MM.1S (cell line): ENCODE results near the gene MAMLD1.

Source experiments
- DNase-seq: peaks from one replicate; pipeline ENCODE4 v3.0.0-alpha.2; 2015
- H2AFZ ChIP-seq: fragments of 300-600 bp; sonication (generic); 2 replicates; pipeline ENCODE4 v1.6.0; 2016; ENCODE audit warnings: antibody characterized with exemption, low read length
- H3F3A ChIP-seq: fragments of 300-600 bp; sonication (generic); 2 replicates; pipeline ENCODE4 v1.6.1; 2016; ENCODE audit warnings: mild to moderate bottlenecking, antibody characterized with exemption, low read length, moderate library complexity, mixed read lengths; ENCODE audit not compliant: insufficient read depth
- H3K27ac ChIP-seq: fragments of 300-600 bp; sonication (generic); 2 replicates; pipeline ENCODE4 v1.5.1; 2016; ENCODE audit warnings: mild to moderate bottlenecking, low read length
- H3K27me3 ChIP-seq: fragments of 300-600 bp; sonication (generic); replicated peaks from 2 replicates; pipeline ENCODE4 v1.6.0; 2016; ENCODE audit warnings: low read length; ENCODE audit not compliant: insufficient read depth
- H3K36me3 ChIP-seq: fragments of 300-600 bp; sonication (generic); replicated peaks from 2 replicates; pipeline ENCODE4 v1.6.1; 2016; ENCODE audit warnings: mild to moderate bottlenecking, low read length, mixed read lengths; ENCODE audit not compliant: insufficient read depth
- H3K4me1 ChIP-seq: fragments of 300-600 bp; sonication (generic); 2 replicates; pipeline ENCODE4 v1.6.1; 2016; ENCODE audit warnings: low read length, mixed read lengths
- H3K4me2 ChIP-seq: fragments of 300-600 bp; sonication (generic); 2 replicates; pipeline ENCODE4 v1.6.0; 2016; ENCODE audit warnings: low read depth, low read length
- H3K4me3 ChIP-seq: fragments of 300-600 bp; sonication (generic); 2 replicates; pipeline ENCODE4 v1.5.1; 2016; ENCODE audit warnings: low read length, mixed read lengths
- H3K79me2 ChIP-seq: fragments of 300-600 bp; sonication (generic); 2 replicates; pipeline ENCODE4 v1.6.1; 2016; ENCODE audit warnings: mixed run types, low read length, mixed read lengths
- H3K9ac ChIP-seq: fragments of 300-600 bp; sonication (generic); 2 replicates; pipeline ENCODE4 v1.6.1; 2016; ENCODE audit warnings: low read length, mixed read lengths
- H3K9me2 ChIP-seq: fragments of 300-600 bp; sonication (generic); replicated peaks from 2 replicates; pipeline ENCODE4 v1.6.1; 2016; ENCODE audit warnings: mild to moderate bottlenecking, low read length, mixed read lengths; ENCODE audit not compliant: insufficient read depth
- H3K9me3 ChIP-seq: fragments of 300-600 bp; sonication (generic); replicated peaks from 2 replicates; pipeline ENCODE4 v1.6.1; 2016; ENCODE audit warnings: mild to moderate bottlenecking, low read length, mixed read lengths; ENCODE audit not compliant: insufficient read depth
- H4K20me1 ChIP-seq: fragments of 300-600 bp; sonication (generic); 2 replicates; pipeline ENCODE4 v1.6.1; 2016; ENCODE audit warnings: mild to moderate bottlenecking, low read length, moderate library complexity, mixed read lengths; ENCODE audit not compliant: insufficient read depth
- EZH2 ChIP-seq: fragments of 300-600 bp; sonication (generic); optimal IDR thresholded peaks from 2 replicates; pipeline ENCODE3; 2017; ENCODE audit warnings: low read depth, mild to moderate bottlenecking, antibody characterized with exemption, low read length, mixed read lengths
- EZH2phosphoT487 ChIP-seq: fragments of 300-600 bp; sonication (generic); IDR thresholded peaks from 2 replicates; pipeline ENCODE4 v1.6.1; 2018; ENCODE audit warnings: antibody characterized with exemption, low read length
- TF ChIP-seq, protein P1 (sequence below): fragments of 300-600 bp; sonication (generic); IDR thresholded peaks from 2 replicates; pipeline ENCODE4 v1.5.1; 2016; ENCODE audit warnings: antibody characterized with exemption, low read length, mixed read lengths

MAMLD1 gene

DNA sequence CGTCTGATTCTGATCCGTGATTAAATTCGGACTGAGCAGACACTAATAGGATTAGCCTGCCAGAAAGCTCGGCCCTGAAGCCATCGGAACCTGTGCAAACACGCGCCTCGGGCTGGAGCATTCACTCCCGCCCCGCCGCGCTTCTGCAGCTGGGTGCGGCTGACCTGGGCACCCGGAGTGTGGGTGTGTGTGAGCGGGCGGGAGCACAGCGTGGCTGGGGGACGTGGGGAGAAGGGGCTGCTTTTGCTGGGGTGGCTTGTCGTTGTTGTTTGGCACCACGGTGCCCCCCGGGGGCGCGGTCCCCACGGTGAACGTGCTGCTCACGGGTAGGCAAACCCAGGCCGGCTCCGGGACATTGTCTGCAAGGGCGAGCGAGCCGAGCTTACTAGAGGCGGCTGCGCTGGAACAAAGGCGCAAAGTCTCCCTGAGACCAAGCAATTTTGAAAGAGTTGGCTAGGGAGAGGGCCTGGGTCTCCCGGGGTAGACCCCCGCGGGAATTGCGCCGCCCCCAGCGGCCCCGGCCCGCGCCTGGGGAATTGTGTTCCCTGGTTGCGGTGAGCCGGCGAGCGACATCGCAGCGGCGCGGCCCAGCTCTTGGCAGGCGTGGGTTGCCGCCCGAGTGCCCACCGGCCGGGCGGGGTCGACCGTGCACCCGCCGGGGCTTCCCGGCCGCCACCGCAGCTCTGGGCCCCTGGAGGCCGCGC is 1.4 kb downstream of the MAMLD1 start:
- Histone ChIP-seq H2AFZ (peak overlapping the region; percentile 51; the same call in 1 of the 2 replicates), H3K9me2 (no peaks in the 10 kb centered on the region), H3K4me2 (peak overlapping the region; percentile 83), H3K9ac (no peak overlapping the region), H3K27ac (no peak overlapping the region), H3K79me2 (no peaks in the 10 kb centered on the region), H3K9me3 (no peaks in the 10 kb centered on the region), H3K4me3 (peak overlapping the region; percentile 57), H3K27me3 (peaks cover 19% of the 10 kb centered on the region; the same call in 1 of the 2 replicates), H3K36me3 (no peaks in the 10 kb centered on the region), H3K4me1 (no peaks in the 10 kb centered on the region), H3F3A (no peaks in the 10 kb centered on the region), H4K20me1 (no peaks in the 10 kb centered on the region)
- DNase-seq: no peak
- no peak for TF ChIP-seq EZH2
- no peak for TF ChIP-seq EZH2phosphoT487

DNA sequence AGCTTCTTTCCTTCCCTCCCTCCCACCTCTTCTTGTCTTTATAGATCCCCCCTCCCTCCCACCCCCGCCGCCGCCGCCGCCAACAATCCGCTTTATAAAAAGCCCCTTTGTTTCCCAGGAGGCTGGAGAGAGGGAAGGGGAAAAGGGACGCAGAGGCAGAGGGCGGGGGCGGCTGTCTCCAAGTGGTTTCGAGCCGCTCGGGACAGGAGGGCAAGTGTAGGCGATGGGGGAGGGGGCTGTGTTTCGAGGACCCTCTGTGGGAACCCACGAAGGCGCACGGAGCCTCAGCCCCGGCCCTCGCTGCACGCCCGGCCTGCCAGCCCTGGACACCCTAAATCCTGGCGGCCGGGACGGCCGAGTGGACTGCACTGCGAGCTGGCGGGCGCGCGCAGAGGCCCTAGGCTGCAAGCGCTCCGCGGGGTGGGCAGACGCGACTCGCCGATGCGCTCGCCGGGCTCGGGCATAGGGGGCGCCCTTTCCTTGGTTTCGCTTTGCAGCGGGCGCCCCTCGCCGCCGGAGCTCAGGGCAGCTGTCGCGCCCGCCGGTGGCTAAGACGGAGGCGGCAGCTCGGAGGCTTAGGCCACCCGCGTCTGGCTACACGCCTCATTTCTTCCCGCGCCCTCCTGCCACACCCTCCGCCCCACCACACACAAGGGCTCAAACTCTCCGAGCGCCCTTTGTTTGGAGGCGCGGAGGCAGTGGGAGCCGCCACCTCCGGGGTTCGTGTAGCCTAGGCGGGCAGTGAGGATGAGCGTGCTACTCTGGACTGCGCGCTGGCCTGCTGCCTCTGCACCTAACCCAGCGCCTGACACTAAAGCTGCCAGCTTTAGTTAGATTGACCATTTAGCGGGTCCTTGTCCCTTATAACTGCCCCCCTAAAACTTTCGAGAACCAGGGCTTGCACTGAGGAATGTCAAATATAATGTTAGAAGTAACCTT is 2.2 kb downstream of the MAMLD1 start:
- H3K4me1 ChIP-seq: no peaks in the 10 kb centered on the region
- H2AFZ ChIP-seq: 0 out of 2 replicates have a peak overlapping the region, but pooled peaks have one; percentile 50
- no peaks in the 10 kb centered on the region for H3K36me3 ChIP-seq
- H3K4me3 ChIP-seq: peak overlapping the region; percentile 60
- no peaks in the 10 kb centered on the region for H4K20me1 ChIP-seq
- DNase-seq: peak; percentile 46
- H3K4me2 ChIP-seq: peak overlapping the region; percentile 59
- H3F3A ChIP-seq: no peaks in the 10 kb centered on the region
- no peaks in the 10 kb centered on the region for H3K9me2 ChIP-seq
- no peak overlapping the region for H3K27ac ChIP-seq
- no peaks in the 10 kb centered on the region for H3K9me3 ChIP-seq
- no peaks in the 10 kb centered on the region for H3K79me2 ChIP-seq
- no peak for TF ChIP-seq EZH2
- TF ChIP-seq, protein P1, sequence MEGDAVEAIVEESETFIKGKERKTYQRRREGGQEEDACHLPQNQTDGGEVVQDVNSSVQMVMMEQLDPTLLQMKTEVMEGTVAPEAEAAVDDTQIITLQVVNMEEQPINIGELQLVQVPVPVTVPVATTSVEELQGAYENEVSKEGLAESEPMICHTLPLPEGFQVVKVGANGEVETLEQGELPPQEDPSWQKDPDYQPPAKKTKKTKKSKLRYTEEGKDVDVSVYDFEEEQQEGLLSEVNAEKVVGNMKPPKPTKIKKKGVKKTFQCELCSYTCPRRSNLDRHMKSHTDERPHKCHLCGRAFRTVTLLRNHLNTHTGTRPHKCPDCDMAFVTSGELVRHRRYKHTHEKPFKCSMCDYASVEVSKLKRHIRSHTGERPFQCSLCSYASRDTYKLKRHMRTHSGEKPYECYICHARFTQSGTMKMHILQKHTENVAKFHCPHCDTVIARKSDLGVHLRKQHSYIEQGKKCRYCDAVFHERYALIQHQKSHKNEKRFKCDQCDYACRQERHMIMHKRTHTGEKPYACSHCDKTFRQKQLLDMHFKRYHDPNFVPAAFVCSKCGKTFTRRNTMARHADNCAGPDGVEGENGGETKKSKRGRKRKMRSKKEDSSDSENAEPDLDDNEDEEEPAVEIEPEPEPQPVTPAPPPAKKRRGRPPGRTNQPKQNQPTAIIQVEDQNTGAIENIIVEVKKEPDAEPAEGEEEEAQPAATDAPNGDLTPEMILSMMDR: peak; percentile 38
- no peak overlapping the region for H3K9ac ChIP-seq
- H3K27me3 ChIP-seq: peaks cover 19% of the 10 kb centered on the region; the same call in 1 of the 2 replicates

DNA sequence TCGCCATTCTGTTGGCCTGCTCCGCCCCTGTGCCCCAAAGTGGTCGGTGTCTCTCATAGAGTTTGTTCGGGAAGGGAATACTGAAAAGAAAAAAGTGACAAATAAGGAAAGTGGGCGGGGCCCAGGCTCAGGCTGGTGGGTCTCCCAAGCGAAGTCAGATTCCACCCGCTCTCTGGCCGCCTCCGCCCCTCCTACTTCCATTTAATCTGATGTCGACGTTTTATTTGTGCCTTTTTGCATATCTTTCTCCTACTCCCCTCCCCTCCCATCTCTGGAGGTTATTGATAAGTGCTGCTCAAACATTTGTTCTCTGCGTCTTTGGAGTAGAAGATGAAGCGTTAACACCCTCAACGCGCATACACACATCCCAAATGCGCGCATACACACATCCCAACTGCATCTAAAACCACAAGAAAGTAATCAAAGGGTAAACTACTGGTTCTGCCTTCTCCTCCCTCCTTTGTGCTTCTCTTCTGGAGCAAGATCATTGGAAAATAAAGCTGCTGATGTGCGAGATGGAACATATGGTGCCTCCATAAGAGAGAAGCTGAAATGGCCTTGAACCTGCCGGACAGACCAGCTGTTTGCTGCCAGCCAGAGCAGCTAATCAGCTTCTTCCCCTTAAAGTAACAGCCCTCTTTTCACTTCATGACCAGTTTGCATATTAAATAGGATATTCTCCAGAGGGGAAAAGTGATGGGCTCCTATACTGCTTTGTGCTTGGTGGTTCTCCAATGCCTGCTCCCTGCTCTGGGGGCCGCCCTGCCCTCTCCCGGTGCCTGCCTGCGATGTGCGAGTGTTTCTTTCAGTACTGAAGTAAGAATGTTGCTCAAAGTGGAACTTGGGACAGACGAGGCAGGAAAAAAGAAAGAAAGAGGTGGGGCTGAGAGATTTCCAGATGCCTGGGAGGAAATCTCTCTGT is 3.1 kb downstream of the MAMLD1 start:
- Histone ChIP-seq H3K9ac (no peak overlapping the region), H3K4me1 (no peaks in the 10 kb centered on the region), H3K9me3 (no peaks in the 10 kb centered on the region), H3F3A (no peaks in the 10 kb centered on the region), H2AFZ (0 out of 2 replicates have a peak overlapping the region, but pooled peaks have one; percentile 50), H3K4me2 (peak overlapping the region; percentile 59; the same call in 1 of the 2 replicates), H3K27ac (no peak overlapping the region), H3K36me3 (no peaks in the 10 kb centered on the region), H3K4me3 (peak overlapping the region; percentile 60), H4K20me1 (no peaks in the 10 kb centered on the region), H3K79me2 (no peaks in the 10 kb centered on the region), H3K9me2 (no peaks in the 10 kb centered on the region), H3K27me3 (peaks cover 17% of the 10 kb centered on the region; the same call in 1 of the 2 replicates)
- DNase-seq: no peak
- TF ChIP-seq EZH2: no peak
- TF ChIP-seq EZH2phosphoT487: no peak
- TF ChIP-seq, protein P1: no peak
